ENCODE measurements around the gene EML1.

EML1 gene

GRCh38 chr14:99751539-99752485, 41.4 kb upstream of the EML1 start:
- DNase-seq (no peak), ATAC-seq (replicated peaks) (no peak)
- Mint-ChIP-seq H3K36me3 (no peaks in the 10 kb centered on the region), H3K4me3 (no peak overlapping the region), H3K27me3 (peaks cover 60 to 75% of the 10 kb centered on the region in 2 donors), H3K27ac (no peak overlapping the region), H3K4me1 (peaks cover 9 to 10% of the 10 kb centered on the region in 2 donors), H3K9me3 (no peaks in the 10 kb centered on the region)

GRCh38 chr14:99752486-99753121, 40.6 kb upstream of the EML1 start:
- no peaks in the 10 kb centered on the region for H3K9me3 Mint-ChIP-seq
- no peaks in the 10 kb centered on the region for H3K36me3 Mint-ChIP-seq
- DNase-seq (no peak), ATAC-seq (replicated peaks) (no peak)
- no peak overlapping the region for H3K27ac Mint-ChIP-seq
- peaks cover 6 to 8% of the 10 kb centered on the region in 2 donors for H3K4me1 Mint-ChIP-seq
- no peak overlapping the region for H3K4me3 Mint-ChIP-seq
- peaks cover 52 to 67% of the 10 kb centered on the region in 2 donors for H3K27me3 Mint-ChIP-seq

GRCh38 chr14:99753225-99754140, 39.7 kb upstream of the EML1 start:
- ATAC-seq (replicated peaks), result no peak
- H3K9me3 Mint-ChIP-seq, result no peaks in the 10 kb centered on the region
- DNase-seq, result no peak
- H3K36me3 Mint-ChIP-seq, result no peaks in the 10 kb centered on the region
- peak overlapping the region; percentile 77 for H3K27ac Mint-ChIP-seq
- H3K4me1 Mint-ChIP-seq, result peaks cover 6 to 8% of the 10 kb centered on the region in 2 donors
- peaks cover 46 to 63% of the 10 kb centered on the region in 2 donors for H3K27me3 Mint-ChIP-seq
- H3K4me3 Mint-ChIP-seq, result no peak overlapping the region

GRCh38 chr14:99754141-99755067, 38.8 kb upstream of the EML1 start:
- no peak overlapping the region for H3K27ac Mint-ChIP-seq
- no peak overlapping the region for H3K4me3 Mint-ChIP-seq
- H3K36me3 Mint-ChIP-seq, result no peaks in the 10 kb centered on the region
- peaks cover 39 to 57% of the 10 kb centered on the region in 2 donors for H3K27me3 Mint-ChIP-seq
- no peak for DNase-seq
- no peaks in the 10 kb centered on the region for H3K9me3 Mint-ChIP-seq
- peaks cover 6 to 8% of the 10 kb centered on the region in 2 donors for H3K4me1 Mint-ChIP-seq
- no peak for ATAC-seq (replicated peaks)

GRCh38 chr14:99755068-99755405, 38.2 kb upstream of the EML1 start:
- no peak for DNase-seq
- Mint-ChIP-seq H3K9me3 (no peaks in the 10 kb centered on the region), H3K36me3 (no peaks in the 10 kb centered on the region), H3K4me3 (no peak overlapping the region), H3K27me3 (peaks cover 36 to 52% of the 10 kb centered on the region in 2 donors), H3K27ac (no peak overlapping the region), H3K4me1 (peaks cover 6 to 8% of the 10 kb centered on the region in 2 donors)
- no peak for ATAC-seq (replicated peaks)

- Mint-ChIP-seq H3K36me3 (no peaks in the 10 kb centered on the region), H3K27ac (no peak overlapping the region), H3K4me1 (peaks cover 6 to 8% of the 10 kb centered on the region in 2 donors), H3K9me3 (no peaks in the 10 kb centered on the region), H3K27me3 (peaks cover 34 to 50% of the 10 kb centered on the region in 2 donors), H3K4me3 (no peak overlapping the region)
- DNase-seq (no peak), ATAC-seq (replicated peaks) (no peak)
These were observed 37.3 kb upstream of the EML1 start for GRCh38 chr14:99755629-99756603.

- DNase-seq, result no peak
- Mint-ChIP-seq H3K4me3 (no peak overlapping the region), H3K9me3 (no peaks in the 10 kb centered on the region), H3K4me1 (peaks cover 5 to 6% of the 10 kb centered on the region in 2 donors), H3K27ac (no peak overlapping the region), H3K36me3 (no peaks in the 10 kb centered on the region), H3K27me3 (peaks cover 29 to 49% of the 10 kb centered on the region in 2 donors)
- ATAC-seq (replicated peaks), result no peak
These were observed 36.4 kb upstream of the EML1 start for GRCh38 chr14:99756796-99757195.

- H3K9me3 Mint-ChIP-seq, result no peaks in the 10 kb centered on the region
- no peaks in the 10 kb centered on the region for H3K36me3 Mint-ChIP-seq
- H3K27ac Mint-ChIP-seq, result no peak overlapping the region
- peaks cover 3 to 6% of the 10 kb centered on the region in 2 donors for H3K4me1 Mint-ChIP-seq
- DNase-seq (no peak), ATAC-seq (replicated peaks) (no peak)
- H3K4me3 Mint-ChIP-seq, result no peak overlapping the region
- H3K27me3 Mint-ChIP-seq, result peaks cover 23 to 43% of the 10 kb centered on the region in 2 donors
These were observed 35.7 kb upstream of the EML1 start for GRCh38 chr14:99757331-99758070.

GRCh38 chr14:99758121-99758821, 34.9 kb upstream of the EML1 start:
- H3K36me3 Mint-ChIP-seq, result no peaks in the 10 kb centered on the region
- DNase-seq (no peak), ATAC-seq (replicated peaks) (no peak)
- H3K27me3 Mint-ChIP-seq, result peaks cover 21 to 36% of the 10 kb centered on the region in 2 donors
- H3K27ac Mint-ChIP-seq, result no peak overlapping the region
- no peak overlapping the region for H3K4me3 Mint-ChIP-seq
- H3K9me3 Mint-ChIP-seq, result peaks cover 0 to 2% of the 10 kb centered on the region in 2 donors
- H3K4me1 Mint-ChIP-seq, result peaks cover 2 to 3% of the 10 kb centered on the region in 2 donors

- DNase-seq, result no peak
- Mint-ChIP-seq H3K4me3 (no peak overlapping the region), H3K27me3 (peaks cover 14 to 28% of the 10 kb centered on the region in 2 donors), H3K27ac (no peak overlapping the region), H3K4me1 (no peaks in the 10 kb centered on the region), H3K36me3 (no peaks in the 10 kb centered on the region), H3K9me3 (peaks cover 0 to 2% of the 10 kb centered on the region in 2 donors)
- no peak for ATAC-seq (replicated peaks)
These were observed 34.2 kb upstream of the EML1 start for GRCh38 chr14:99758872-99759545.

- DNase-seq (no peak), ATAC-seq (replicated peaks) (no peak)
- no peaks in the 10 kb centered on the region for H3K4me1 Mint-ChIP-seq
- no peak overlapping the region for H3K27ac Mint-ChIP-seq
- no peak overlapping the region for H3K4me3 Mint-ChIP-seq
- no peaks in the 10 kb centered on the region for H3K36me3 Mint-ChIP-seq
- peaks cover 0 to 2% of the 10 kb centered on the region in 2 donors for H3K9me3 Mint-ChIP-seq
- peaks cover 9 to 23% of the 10 kb centered on the region in 2 donors for H3K27me3 Mint-ChIP-seq
These were observed 33.7 kb upstream of the EML1 start for GRCh38 chr14:99759546-99759925.

Measured in stimulated activated naive B cell treated with anti-CD40 and anti-IgM and Interleukin-4, amounts not matched to agents 10 μg/mL and 1 μg/mL and 100 μg/mL, for 72 hours (primary cell).